ENCODE results near the gene CTIF. TPM values are rescaled to one million over a fixed set of nuclear protein-coding genes. Genes with fewer than 3 reads are reported as not detected.
A peak's percentile ranks its signal among the peaks of the same experiment; 100 is the strongest.

CTIF gene
- total RNA-seq, 1 experiment from 2014 or later = 3.7 TPM

- in situ Hi-C loops (cut with HindIII; ENCODE audit: low pct_unique_long_range_greater_than_20kb, low sequenced_read_pairs) = no loop called here
- DNase-seq (ENCODE audit: low read depth, low spot score) = no peak
Measured at GRCh38 chr18:48581206-48581605, 42.4 kb downstream of the CTIF start.

- in situ Hi-C loops (cut with HindIII; ENCODE audit: low pct_unique_long_range_greater_than_20kb, low sequenced_read_pairs) = no loop called here
- no peak for DNase-seq (ENCODE audit: low read depth, low spot score)
Measured at GRCh38 chr18:48581941-48582340, 43.1 kb downstream of the CTIF start.

GRCh38 chr18:48582946-48583345 is 44.1 kb downstream of the CTIF start:
- in situ Hi-C loops (cut with HindIII; ENCODE audit: low pct_unique_long_range_greater_than_20kb, low sequenced_read_pairs) = no loop called here
- no peak for DNase-seq (ENCODE audit: low read depth, low spot score)

- in situ Hi-C loops (cut with HindIII; ENCODE audit: low pct_unique_long_range_greater_than_20kb, low sequenced_read_pairs) = no loop called here
- no peak for DNase-seq (ENCODE audit: low read depth, low spot score)
Measured at GRCh38 chr18:48583573-48583972, 44.7 kb downstream of the CTIF start.

- in situ Hi-C loops (cut with HindIII; ENCODE audit: low pct_unique_long_range_greater_than_20kb, low sequenced_read_pairs) = no loop called here
- no peak for DNase-seq (ENCODE audit: low read depth, low spot score)
Measured at GRCh38 chr18:48589797-48590519, 51.1 kb downstream of the CTIF start.

GRCh38 chr18:48590678-48591077 is 51.8 kb downstream of the CTIF start:
- in situ Hi-C loops (cut with HindIII; ENCODE audit: low pct_unique_long_range_greater_than_20kb, low sequenced_read_pairs) = no loop called here
- DNase-seq (ENCODE audit: low read depth, low spot score) = no peak

- in situ Hi-C loops (cut with HindIII; ENCODE audit: low pct_unique_long_range_greater_than_20kb, low sequenced_read_pairs) = no loop called here
- DNase-seq (ENCODE audit: low read depth, low spot score) = no peak
Measured at GRCh38 chr18:48592540-48593171, 53.8 kb downstream of the CTIF start.

GRCh38 chr18:48594471-48595094 is 55.8 kb downstream of the CTIF start:
- DNase-seq (ENCODE audit: low read depth, low spot score) = no peak
- in situ Hi-C loops (cut with HindIII; ENCODE audit: low pct_unique_long_range_greater_than_20kb, low sequenced_read_pairs) = no loop called here

GRCh38 chr18:48595703-48596218 is 56.9 kb downstream of the CTIF start:
- in situ Hi-C loops (cut with HindIII; ENCODE audit: low pct_unique_long_range_greater_than_20kb, low sequenced_read_pairs) = no loop called here
- no peak for DNase-seq (ENCODE audit: low read depth, low spot score)

- in situ Hi-C loops (cut with HindIII; ENCODE audit: low pct_unique_long_range_greater_than_20kb, low sequenced_read_pairs) = no loop called here
- no peak for DNase-seq (ENCODE audit: low read depth, low spot score)
Measured at GRCh38 chr18:48597110-48597509, 58.3 kb downstream of the CTIF start.

- in situ Hi-C loops (cut with HindIII; ENCODE audit: low pct_unique_long_range_greater_than_20kb, low sequenced_read_pairs) = no loop called here
- DNase-seq (ENCODE audit: low read depth, low spot score) = no peak
Measured at GRCh38 chr18:48597671-48598070, 58.8 kb downstream of the CTIF start.

- DNase-seq (ENCODE audit: low read depth, low spot score) = no peak
- in situ Hi-C loops (cut with HindIII; ENCODE audit: low pct_unique_long_range_greater_than_20kb, low sequenced_read_pairs) = no loop called here
Measured at GRCh38 chr18:48599391-48599790, 60.6 kb downstream of the CTIF start.

- in situ Hi-C loops (cut with HindIII; ENCODE audit: low pct_unique_long_range_greater_than_20kb, low sequenced_read_pairs) = no loop called here
- DNase-seq (ENCODE audit: low read depth, low spot score) = no peak
Measured at GRCh38 chr18:48600046-48600445, 61.2 kb downstream of the CTIF start.

- in situ Hi-C loops (cut with HindIII; ENCODE audit: low pct_unique_long_range_greater_than_20kb, low sequenced_read_pairs) = no loop called here
- no peak for DNase-seq (ENCODE audit: low read depth, low spot score)
Measured at GRCh38 chr18:48600456-48601090, 61.7 kb downstream of the CTIF start.

- in situ Hi-C loops (cut with HindIII; ENCODE audit: low pct_unique_long_range_greater_than_20kb, low sequenced_read_pairs) = no loop called here
Measured at GRCh38 chr18:48601343-48601742, 62.5 kb downstream of the CTIF start.

GRCh38 chr18:48602759-48603390 is 64.0 kb downstream of the CTIF start:
- in situ Hi-C loops (cut with HindIII; ENCODE audit: low pct_unique_long_range_greater_than_20kb, low sequenced_read_pairs) = no loop called here

More at GRCh38 chr18:48601343-48601742, 62.5 kb downstream of the CTIF start:
- no peak for DNase-seq (ENCODE audit: low read depth, low spot score)

GRCh38 chr18:48605408-48605845 is 66.6 kb downstream of the CTIF start:
- in situ Hi-C loops (cut with HindIII; ENCODE audit: low pct_unique_long_range_greater_than_20kb, low sequenced_read_pairs) = no loop called here
- DNase-seq (ENCODE audit: low read depth, low spot score) = peak; percentile 64

More at GRCh38 chr18:48602759-48603390, 64.0 kb downstream of the CTIF start:
- no peak for DNase-seq (ENCODE audit: low read depth, low spot score)
